Posterior vena cava (tissue), 2 donors: ENCODE data around the gene TTYH3. TPM values are rescaled to one million over a fixed set of nuclear protein-coding genes. Genes with fewer than 3 reads are reported as not detected.
A peak's percentile ranks its signal among the peaks of the same experiment; 100 is the strongest.
"Not testable (repeated sequence)": the region's sequence is repeated elsewhere in the genome, so short reads cannot be mapped to it uniquely, and the experiment has no call there.

Source experiments
- DNase-seq: peaks from one replicate; pipeline ENCODE4 v3.0.0-alpha.2; 2020; ENCODE audit warnings: low spot score
- intact Hi-C, 2 donors: fragments of 100-400 bp; cut with DNase I; formaldehyde crosslinking; loops; one replicate each; pipeline versions ENCODE4 v1.14.1 to v1.14.2; 2022 to 2023
- total RNA-seq, 2 donors: library from RNA; stranded (reverse); fragmentation: NEBNext Ultra II Directional; extraction: Animal tissue kit (Norgen Biotek cat#: 25700); gene quantifications; one replicate each; pipeline ENCODE4 v1.2.1, GENCODE V29; 2021
- donor health status: DM: yes; HTN: yes; CAD: no.
- donor health status: DM: yes; HTN: yes; CAD: no.

The TTYH3 gene
- total RNA-seq, 2 donors from 2014 or later = 50.1 to 51.6 TPM

- intact Hi-C loops = no loop called here
- no peak for DNase-seq
These were observed 43.5 kb downstream of the TTYH3 start for GRCh38 chr7:2675256-2675764.

- intact Hi-C loops, DNase-seq: not testable (repeated sequence)
These were observed 44.8 kb downstream of the TTYH3 start for GRCh38 chr7:2676576-2676975.

- DNase-seq, intact Hi-C loops: not testable (repeated sequence)
These were observed 46.7 kb downstream of the TTYH3 start for GRCh38 chr7:2678454-2678853.

- not testable (repeated sequence) for DNase-seq
These were observed 47.6 kb downstream of the TTYH3 start for GRCh38 chr7:2679135-2680127.

GRCh38 chr7:2680256-2680655, 48.5 kb downstream of the TTYH3 start:
- DNase-seq = no peak
- intact Hi-C loops = loop anchor here (5.0 to 10.0 kb wide), 2 partner anchors 113 to 225 kb away; no protein-coding TSS in a partner anchor

More at GRCh38 chr7:2679135-2680127, 47.6 kb downstream of the TTYH3 start:
- intact Hi-C loops = loop anchor here (5.0 to 10.0 kb wide), 2 partner anchors 112 to 225 kb away; no protein-coding TSS in a partner anchor

GRCh38 chr7:2680792-2681490, 49.2 kb downstream of the TTYH3 start:
- peak; percentile 94 for DNase-seq
- intact Hi-C loops = loop anchor here (5.0 to 10.0 kb wide), 2 partner anchors 114 to 226 kb away; no protein-coding TSS in a partner anchor

GRCh38 chr7:2681929-2682799, 50.4 kb downstream of the TTYH3 start:
- DNase-seq = no peak
- intact Hi-C loops = loop anchor here (5.0 to 10.0 kb wide), 2 partner anchors 115 to 227 kb away; no protein-coding TSS in a partner anchor

GRCh38 chr7:2684501-2684900, 52.7 kb downstream of the TTYH3 start:
- no peak for DNase-seq
- intact Hi-C loops = loop anchor here (5.0 to 10.0 kb wide), 2 partner anchors 117 to 230 kb away; no protein-coding TSS in a partner anchor

GRCh38 chr7:2686101-2686500, 54.3 kb downstream of the TTYH3 start:
- DNase-seq = no peak

GRCh38 chr7:2687338-2687869, 55.6 kb downstream of the TTYH3 start:
- intact Hi-C loops = loop anchor here in 1 of 2 donors (10.0 kb wide), 1 partner anchor 233 kb away; no protein-coding TSS in a partner anchor

More at GRCh38 chr7:2686101-2686500, 54.3 kb downstream of the TTYH3 start:
- intact Hi-C loops = loop anchor here in 1 of 2 donors (10.0 kb wide), 1 partner anchor 231 kb away; no protein-coding TSS in a partner anchor

GRCh38 chr7:2687881-2688318, 56.1 kb downstream of the TTYH3 start, which contains the start of gene AMZ1:
AMZ1 (plus strand) TSS chr7:2688202; CDS start chr7:2700452, 12,250 bp downstream.
- DNase-seq = no peak
- intact Hi-C loops = loop anchor here in 1 of 2 donors (10.0 kb wide), 1 partner anchor 233 kb away; no protein-coding TSS in a partner anchor

More at GRCh38 chr7:2687338-2687869, 55.6 kb downstream of the TTYH3 start:
- no peak for DNase-seq

GRCh38 chr7:2688409-2689342, 56.9 kb downstream of the TTYH3 start:
- DNase-seq = no peak
- intact Hi-C loops = loop anchor here in 1 of 2 donors (10.0 kb wide), 1 partner anchor 234 kb away; no protein-coding TSS in a partner anchor

- intact Hi-C loops = loop anchor here in 1 of 2 donors (10.0 kb wide), 1 partner anchor 235 kb away; no protein-coding TSS in a partner anchor
- DNase-seq = no peak
These were observed 57.6 kb downstream of the TTYH3 start for GRCh38 chr7:2689343-2689847.

GRCh38 chr7:2689951-2690705, 58.3 kb downstream of the TTYH3 start:
- no peak for DNase-seq
- intact Hi-C loops = loop anchor here in 1 of 2 donors (10.0 kb wide), 1 partner anchor 235 kb away; no protein-coding TSS in a partner anchor

- no peak for DNase-seq
- intact Hi-C loops = no loop called here
These were observed 59.4 kb downstream of the TTYH3 start for GRCh38 chr7:2691011-2691707.
